22Rv1 (cell line): ENCODE measurements around the gene ZNF507.

Source experiments
- H3K27ac ChIP-seq: fragments of 450-650 bp; 2 replicates; pipeline ENCODE4 v1.5.1; 2017
- ZFX ChIP-seq: fragments of 450-650 bp; IDR thresholded peaks from 2 replicates; pipeline ENCODE4 v1.6.1; 2017; ENCODE audit warnings: antibody characterized with exemption, borderline replicate concordance
- TF ChIP-seq, protein P1 (sequence below): fragments of 450-650 bp; IDR thresholded peaks from 2 replicates; pipeline ENCODE4 v1.5.1; 2017; ENCODE audit warnings: mild to moderate bottlenecking

The ZNF507 gene

DNA sequence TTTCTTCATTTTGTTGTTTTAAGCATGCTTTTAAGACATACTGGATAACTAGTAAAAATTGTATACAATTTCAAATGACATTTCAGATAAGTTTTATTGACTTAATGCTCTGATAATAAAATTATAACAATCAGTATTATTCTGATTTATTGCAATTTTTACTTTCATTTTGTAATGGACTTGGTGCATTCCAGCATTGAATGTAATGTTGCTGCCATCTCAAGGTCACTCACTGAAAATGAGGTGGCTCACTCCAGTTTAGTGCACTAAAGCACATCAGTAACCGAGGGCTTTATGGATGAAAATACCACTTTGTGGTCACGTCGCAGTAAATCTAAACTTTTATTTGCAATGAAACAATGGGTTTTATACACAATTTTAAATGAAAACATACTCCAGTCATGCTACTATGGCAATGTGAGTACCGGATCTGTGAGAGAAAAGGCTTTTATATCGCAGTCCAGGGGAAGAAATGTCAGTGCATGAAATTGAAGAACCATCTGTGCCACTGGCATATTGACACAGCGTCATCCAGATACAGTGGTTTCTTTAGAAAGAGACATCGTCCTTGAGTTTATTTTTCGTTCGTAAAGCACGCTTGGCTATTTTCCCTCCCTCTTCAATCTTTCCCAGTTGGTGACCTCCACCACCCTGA is 20.7 kb upstream of the ZNF507 start:
- no peak for TF ChIP-seq ZFX
- TF ChIP-seq, protein P1, sequence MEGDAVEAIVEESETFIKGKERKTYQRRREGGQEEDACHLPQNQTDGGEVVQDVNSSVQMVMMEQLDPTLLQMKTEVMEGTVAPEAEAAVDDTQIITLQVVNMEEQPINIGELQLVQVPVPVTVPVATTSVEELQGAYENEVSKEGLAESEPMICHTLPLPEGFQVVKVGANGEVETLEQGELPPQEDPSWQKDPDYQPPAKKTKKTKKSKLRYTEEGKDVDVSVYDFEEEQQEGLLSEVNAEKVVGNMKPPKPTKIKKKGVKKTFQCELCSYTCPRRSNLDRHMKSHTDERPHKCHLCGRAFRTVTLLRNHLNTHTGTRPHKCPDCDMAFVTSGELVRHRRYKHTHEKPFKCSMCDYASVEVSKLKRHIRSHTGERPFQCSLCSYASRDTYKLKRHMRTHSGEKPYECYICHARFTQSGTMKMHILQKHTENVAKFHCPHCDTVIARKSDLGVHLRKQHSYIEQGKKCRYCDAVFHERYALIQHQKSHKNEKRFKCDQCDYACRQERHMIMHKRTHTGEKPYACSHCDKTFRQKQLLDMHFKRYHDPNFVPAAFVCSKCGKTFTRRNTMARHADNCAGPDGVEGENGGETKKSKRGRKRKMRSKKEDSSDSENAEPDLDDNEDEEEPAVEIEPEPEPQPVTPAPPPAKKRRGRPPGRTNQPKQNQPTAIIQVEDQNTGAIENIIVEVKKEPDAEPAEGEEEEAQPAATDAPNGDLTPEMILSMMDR, result no peak
- no peak overlapping the region for H3K27ac ChIP-seq

GRCh38 chr19:32330213-32330857 is 15.1 kb upstream of the ZNF507 start:
- no peak overlapping the region for H3K27ac ChIP-seq
- TF ChIP-seq ZFX, result no peak
- TF ChIP-seq, protein P1, result no peak

DNA sequence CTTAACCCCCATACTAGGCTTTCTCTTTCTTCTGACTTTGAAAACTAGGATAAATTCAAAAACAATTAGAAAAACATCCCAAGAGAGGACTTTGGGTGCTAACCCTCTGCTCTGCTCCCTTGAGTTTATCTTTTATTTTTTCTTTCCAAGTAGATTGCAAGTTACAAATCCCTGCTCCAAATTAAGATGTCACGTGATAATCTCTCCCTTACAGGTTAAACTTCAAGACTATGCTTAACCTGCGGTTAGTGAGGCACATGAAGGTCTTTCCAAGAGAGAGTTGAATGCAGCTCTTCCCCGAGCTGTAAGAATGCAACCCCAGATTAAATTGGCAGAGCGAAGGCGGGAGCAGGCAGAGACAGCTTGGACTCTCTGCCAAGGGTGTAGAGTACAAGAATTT is 12.2 kb upstream of the ZNF507 start:
- TF ChIP-seq, protein P1, result no peak
- TF ChIP-seq ZFX, result no peak
- H3K27ac ChIP-seq, result no peak overlapping the region

DNA sequence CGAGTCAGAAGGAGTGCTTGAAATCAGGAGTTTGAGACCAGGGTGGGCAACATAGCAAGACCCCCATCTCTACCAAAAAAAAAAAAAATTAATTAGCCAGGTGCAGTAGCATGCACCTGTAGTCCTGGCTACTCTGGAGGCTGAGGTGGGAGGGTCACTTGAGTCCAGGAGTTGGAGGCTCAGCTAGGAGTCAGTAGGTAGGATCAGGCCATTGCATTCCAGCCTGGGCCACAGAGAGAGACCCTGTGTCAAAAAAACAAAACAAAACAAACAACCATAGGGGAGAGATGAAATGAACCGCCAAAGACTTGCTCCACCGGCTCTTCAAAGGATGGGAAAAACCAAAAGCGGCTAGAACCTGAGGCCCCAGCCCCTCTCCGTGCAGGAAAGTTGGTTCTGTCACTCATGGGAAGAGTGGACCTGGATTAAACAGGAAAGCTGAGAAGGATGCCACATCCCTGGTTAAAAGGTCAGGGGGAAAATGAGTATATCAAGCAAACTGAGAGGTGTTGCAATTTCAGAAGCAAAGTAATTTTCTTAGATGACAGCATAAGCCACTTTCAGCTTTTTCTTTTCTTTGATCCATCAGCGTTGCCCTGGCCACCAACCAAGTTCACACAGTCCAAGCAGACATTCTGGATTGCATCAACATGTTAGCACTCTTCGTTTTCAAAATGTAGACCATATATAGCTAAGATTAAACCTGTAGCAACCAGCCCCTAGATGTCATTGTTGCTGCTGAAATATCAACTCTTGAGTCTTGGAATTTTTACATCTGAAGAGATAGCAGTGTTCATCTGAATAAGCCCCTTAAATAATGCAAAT is 8.9 kb upstream of the ZNF507 start:
- no peak overlapping the region for H3K27ac ChIP-seq
- no peak for TF ChIP-seq ZFX
- TF ChIP-seq, protein P1, result no peak

GRCh38 chr19:32337084-32337808 is 8.2 kb upstream of the ZNF507 start:
- TF ChIP-seq ZFX, result no peak
- TF ChIP-seq, protein P1, result no peak
- no peak overlapping the region for H3K27ac ChIP-seq

DNA sequence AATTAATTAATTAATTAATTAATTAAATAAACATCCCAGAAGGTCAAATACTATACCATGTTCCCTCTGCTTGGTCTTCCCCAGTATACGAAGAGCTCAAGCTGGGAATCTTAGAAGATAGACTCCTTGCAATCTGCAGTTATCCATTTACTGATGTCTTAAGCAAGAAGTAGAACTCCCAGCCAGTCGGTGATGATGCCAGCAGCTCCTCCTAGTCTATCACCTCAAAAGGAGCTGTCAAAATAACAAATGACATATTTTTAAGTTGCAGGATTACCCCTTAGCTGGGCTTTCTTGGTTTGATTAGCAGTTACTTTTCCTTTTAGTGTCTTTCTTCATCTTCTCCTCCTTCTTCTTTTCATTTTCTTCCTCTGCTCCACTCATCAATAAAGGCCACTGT is 6.0 kb upstream of the ZNF507 start:
- TF ChIP-seq, protein P1, result no peak
- no peak for TF ChIP-seq ZFX
- no peak overlapping the region for H3K27ac ChIP-seq
